GM21723 (cell line): ENCODE measurements around the gene NUPR1.
"Not testable (repeated sequence)": the region's sequence is repeated elsewhere in the genome, so short reads cannot be mapped to it uniquely, and the experiment has no call there.

Source experiments
- ATAC-seq: cut with Tn5 transposase; IDR thresholded peaks from one replicate; pipeline ENCODE4 v1.9.1; 2021; ENCODE audit warnings: mild to moderate bottlenecking, moderate library complexity; ENCODE audit not compliant: unreplicated experiment

The NUPR1 gene, protein sequence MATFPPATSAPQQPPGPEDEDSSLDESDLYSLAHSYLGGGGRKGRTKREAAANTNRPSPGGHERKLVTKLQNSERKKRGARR

GRCh38 chr16:28538733-28539596, at the start of gene NUPR1:
TSS of gene NUPR1 (minus strand) at chr16:28538974. CDS start at chr16:28538907, 67 bp downstream.
- ATAC-seq: no peak

- ATAC-seq: no peak
Observed at GRCh38 chr16:28587386-28587785, 48.6 kb upstream of the NUPR1 start.

DNA sequence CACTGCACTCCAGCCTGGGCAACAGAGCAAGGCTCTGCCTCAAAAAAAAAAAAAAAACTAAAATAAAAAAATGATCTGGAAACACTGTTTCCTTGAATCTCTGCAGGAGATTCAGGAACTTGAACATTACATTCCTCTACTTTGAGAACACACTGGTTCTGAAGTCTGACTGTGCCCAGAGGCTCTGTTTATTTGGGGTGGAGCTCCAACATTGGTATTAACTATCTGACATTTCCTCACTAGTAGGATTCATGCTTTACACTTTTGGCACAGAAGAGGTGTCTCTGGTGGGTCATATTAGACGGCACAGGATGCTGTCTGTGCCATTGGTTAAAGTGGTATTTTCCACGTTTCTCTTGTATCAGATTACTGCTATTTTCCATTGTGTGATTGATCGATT, 47.7 kb upstream of the NUPR1 start:
- no peak for ATAC-seq

GRCh38 chr16:28585674-28586073, 46.9 kb upstream of the NUPR1 start:
- ATAC-seq: no peak

DNA sequence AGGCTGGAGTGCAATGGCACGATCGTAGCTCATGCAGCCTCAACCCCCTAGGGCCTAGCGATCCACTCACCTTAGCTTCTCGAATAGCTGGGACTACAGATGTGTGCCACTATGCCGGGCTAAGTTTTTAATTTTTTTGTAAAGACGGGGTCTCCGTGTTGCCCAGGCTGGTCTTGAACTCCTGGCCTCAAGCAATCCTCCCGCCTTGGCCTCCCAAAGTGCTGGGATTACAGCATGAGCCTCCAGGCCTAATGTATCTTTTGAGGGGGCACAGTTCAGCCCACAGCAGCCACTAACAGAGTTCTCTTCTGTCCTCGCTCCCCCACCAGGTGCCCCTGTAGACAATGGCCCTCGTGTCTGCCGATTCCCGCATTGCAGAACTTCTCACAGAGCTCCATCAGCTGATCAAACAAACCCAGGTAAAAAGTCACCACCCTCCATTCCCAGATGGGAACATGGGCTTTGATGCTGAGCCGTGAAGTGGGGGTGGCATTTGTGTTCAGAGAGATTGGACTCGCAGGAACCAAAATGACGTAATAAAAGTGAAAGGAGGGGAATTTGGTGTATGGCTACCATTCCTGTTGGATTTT, 42.0 kb upstream of the NUPR1 start:
- ATAC-seq: no peak

DNA sequence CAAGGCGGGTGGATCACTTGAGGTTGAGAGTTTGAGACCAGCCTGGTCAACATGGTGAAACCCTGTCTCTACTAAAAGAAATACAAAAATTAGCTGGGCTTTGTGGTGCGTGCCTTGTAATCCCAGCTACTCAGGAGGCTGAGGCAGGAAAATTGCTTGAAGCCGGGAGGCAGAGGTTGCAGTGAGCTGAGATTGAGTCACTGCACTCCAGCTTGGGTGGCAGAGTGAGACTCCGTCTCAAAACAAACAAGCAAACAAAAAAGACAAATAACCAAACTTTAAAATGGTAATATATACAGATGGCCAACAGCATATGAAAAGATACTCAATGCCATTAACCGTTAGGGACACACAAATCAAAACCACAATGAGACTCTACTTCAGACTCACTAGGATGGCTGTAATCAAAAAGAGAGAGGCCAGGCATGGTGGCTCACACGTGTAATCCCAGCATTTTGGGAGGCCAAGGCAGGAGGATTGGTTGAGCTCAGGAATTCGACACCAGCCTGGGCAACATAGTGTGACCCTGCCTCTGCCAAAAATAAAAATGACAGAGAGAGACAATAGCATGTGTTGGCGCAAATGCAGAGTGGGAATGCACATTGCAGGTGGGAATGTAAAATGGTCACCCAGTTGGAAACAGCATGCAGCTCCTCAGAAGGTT, 36.8 kb upstream of the NUPR1 start:
- ATAC-seq: no peak

- ATAC-seq: no peak
Observed at GRCh38 chr16:28574925-28575324, 36.2 kb upstream of the NUPR1 start.

DNA sequence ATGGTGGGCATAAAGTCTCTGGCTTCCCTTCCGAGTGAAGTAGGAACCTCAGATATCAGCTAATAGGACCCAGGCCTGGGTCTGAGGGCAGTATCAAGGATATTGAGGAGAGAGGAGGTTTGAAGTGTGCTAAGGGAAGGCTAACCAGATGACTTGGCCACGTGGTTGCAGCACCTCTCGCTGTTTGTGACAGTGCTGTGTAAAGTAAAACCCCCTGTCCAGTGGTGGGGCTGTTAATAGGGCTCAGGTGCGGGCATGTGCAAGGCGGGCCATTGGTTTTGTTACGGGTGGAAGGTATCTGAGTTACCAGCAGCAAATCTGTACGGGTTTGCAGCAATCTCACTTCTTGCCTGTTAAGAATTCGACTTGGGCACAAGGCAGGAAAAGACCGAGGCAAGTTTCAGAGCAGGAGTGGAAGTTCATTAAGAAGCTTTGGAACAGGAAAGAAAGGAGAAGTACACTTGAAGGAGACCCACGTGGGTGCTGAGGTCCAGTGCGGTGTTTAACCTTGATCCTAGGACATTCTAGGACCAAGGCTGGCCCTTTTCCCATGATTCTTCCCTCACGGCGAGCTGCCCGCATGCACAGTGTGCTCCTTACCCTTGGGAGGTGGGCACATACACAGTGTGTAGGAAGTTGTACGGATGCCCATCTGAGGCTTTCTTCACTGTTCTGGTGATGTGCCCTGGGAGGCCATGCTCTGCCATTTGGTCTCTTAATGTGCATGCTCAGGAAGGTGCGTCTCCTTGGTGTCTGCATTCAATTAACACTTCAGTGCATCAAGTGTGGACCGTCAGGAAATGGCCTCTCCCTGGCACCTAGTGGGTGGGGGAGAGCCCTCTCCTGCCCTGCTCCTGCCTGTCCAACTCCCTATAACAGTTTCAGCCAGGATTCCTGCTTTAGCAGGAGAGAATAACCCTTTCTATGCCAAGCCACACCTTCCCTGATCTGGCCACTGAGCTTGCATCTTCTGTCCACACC, 35.3 kb upstream of the NUPR1 start:
- ATAC-seq: no peak

DNA sequence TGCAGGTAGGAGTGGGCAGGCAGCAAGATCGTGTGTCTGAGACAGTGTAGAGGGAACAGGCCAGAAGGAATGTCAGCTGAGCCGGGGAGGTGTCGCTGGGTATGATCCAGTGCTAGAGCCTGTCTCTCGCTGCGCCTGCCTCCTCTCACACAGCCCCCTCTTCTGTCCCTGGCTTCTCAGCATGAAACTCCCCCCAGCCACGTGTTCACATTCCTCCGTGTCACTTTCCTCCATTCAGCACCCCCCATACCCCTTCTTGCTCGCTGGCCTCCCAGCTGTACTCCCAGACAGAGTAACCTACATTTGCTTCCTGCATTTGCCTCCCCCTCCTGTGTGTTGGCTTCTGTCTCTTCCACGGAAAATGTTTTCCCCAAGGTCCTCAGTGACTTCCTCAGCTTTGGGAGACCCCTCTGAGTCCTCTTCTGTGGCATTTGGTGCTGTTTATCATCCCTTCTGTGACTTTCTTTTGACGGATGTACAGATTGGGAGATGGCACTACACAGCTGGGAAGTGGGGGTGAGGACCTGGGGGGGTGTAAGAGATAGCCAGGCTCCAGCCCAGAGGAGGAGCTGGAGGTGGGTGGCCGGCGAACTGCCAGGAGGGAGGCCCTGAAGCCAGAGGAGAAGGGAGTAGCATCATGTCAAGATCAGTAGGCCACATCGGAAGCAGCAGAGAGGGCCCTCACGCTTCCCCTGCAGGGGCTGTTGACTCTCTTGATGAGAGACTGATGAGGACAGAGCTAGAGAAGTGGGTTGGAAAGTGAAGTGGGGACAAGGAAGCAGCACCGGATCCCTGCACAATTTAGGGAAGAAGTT, 34.1 kb upstream of the NUPR1 start:
- no peak for ATAC-seq

- no peak for ATAC-seq
Observed at GRCh38 chr16:28569968-28570752, 31.4 kb upstream of the NUPR1 start.

GRCh38 chr16:28569021-28569420, 30.2 kb upstream of the NUPR1 start:
- ATAC-seq: no peak

DNA sequence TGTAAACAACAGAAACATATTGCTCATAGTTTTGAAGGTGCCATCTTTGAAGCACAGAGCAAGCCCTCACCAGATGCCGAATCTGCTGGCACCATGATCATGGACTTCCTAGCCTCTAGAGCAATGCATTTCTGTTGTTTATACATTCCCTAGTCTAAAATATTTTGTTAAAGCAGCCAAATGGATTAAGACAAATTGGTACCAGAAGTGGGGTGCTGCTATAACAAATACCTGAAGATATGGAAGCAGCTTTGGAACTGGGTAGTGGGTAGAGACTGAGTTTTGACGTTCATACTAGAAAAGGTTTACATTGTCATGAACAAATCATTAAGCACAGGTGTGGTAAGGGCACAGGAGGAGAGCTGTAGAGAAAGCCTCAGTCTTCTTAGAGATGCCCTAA, 28.5 kb upstream of the NUPR1 start:
- ATAC-seq: no peak

GRCh38 chr16:28566233-28566925, 27.6 kb upstream of the NUPR1 start:
- not testable (repeated sequence) for ATAC-seq

GRCh38 chr16:28563218-28563617, 24.4 kb upstream of the NUPR1 start:
- no peak for ATAC-seq

- ATAC-seq: no peak
Observed at GRCh38 chr16:28562199-28562598, 23.4 kb upstream of the NUPR1 start.

GRCh38 chr16:28561557-28562187, 22.9 kb upstream of the NUPR1 start:
- no peak for ATAC-seq

DNA sequence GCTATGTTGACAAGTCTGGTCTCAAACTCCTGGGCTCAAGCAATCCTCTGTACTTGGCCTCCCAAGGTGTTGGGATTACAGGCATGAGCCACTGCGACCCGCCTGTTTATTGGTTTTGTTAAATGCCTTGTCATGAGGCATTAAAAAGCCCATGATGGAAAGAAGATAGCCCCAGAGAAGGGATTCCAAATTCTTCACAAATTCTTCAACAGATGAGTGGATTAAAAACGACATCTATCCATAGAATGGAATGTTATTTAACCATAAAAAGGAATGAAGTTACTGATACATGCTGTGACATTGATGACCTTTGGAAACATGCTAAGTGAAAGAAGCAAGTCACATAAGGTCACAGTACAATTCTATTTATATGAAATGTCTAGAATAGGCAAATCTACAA, 19.7 kb upstream of the NUPR1 start:
- no peak for ATAC-seq

DNA sequence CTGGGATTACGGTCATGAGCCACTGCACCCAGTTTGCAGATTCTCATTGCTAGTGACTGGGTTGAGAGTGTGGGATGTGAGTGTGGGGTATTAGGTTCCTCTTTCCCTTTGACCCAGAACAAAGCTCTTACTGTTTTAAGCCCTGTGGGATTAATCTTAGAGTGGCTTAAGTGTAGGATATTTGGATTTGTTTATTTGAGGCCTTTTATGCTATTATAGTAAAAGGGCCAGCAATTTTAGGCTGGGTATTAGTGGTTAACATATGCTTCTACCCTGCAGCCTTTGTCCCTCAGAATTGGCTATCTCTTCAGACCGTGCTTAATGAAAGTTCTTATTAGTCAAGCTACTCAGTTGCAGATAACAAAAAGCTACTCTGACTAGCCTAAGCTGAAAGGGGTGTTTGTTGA, 18.1 kb upstream of the NUPR1 start:
- no peak for ATAC-seq
